GM19438 (cell line): ENCODE data around the gene SLC17A9.

ENCODE experiments used
- ATAC-seq: cut with Tn5 transposase; IDR thresholded peaks from one replicate; pipeline ENCODE4 v1.9.1; 2021; ENCODE audit warnings: low read depth; ENCODE audit not compliant: unreplicated experiment

The SLC17A9 gene

DNA sequence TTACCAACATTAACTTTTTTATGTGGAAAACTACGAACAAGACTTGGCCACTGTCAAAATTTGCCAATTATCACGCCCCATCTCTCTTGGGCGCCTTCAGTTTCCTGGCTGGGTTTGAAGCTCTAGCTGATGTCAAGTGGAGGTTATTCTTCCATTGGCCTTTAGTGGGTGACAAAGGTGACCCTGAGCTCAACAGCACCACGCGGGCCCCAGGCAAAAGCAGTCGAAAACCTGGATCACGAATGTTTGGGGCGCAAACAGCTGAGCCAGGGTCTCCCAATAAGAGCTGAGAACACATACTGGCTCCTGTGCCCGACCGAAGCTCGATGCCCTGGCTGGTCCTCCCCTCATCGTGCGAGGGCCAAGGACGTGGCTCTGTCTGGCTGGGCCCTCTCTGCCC lies 26.8 kb downstream of the SLC17A9 start:
- no peak for ATAC-seq

DNA sequence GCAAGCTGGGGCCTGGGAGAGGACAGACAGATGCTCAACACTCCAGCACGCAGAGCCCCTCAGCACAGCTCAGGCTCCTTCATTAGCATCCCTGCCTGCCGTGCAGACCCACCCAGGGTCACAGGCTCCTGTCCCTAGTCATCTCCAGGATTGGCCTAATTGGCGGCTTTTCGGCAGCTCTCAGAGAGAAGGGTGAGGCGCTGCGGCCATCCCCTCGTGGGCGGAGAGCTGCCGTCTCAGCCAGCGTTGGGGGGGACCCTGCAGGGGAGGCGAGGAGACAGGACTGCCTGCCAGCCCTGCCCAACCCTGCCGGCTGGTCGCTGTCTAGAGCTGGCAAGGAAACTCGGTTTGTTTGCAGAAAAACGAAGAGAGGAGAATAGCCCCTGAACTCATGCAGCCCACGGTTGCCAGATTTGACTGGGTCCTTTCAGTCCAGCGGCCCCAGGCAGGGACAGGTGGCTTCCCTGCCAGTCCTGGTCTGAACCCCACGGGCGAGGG lies 27.4 kb downstream of the SLC17A9 start:
- no peak for ATAC-seq

DNA sequence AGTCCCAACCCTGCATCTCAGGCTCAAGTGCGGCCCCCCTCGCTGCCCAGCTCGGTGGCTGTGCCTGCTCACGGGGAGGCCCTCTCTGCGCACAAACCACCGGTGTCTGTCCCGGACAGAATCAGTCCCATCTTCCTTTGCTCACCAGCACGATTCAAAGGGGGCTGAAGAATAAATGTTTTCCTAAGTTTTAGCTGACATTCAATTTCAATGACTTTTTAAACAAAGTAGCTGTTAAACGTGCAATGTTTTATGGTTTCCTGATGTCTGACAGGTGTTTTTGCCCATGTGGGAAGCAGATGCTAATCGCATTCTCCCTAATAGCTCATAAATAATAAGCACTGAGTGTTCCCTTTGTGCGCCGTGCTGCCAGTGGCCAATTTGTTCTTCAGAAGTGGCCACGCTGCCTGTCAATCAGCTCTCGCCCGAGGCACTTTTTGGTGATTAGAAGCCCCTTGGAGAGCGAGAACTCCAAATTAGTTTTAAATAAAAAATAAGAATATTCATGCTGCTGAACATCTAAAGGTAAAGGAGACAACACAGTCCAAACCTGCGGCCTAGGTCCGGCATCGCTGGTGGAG lies 28.0 kb downstream of the SLC17A9 start:
- ATAC-seq: no peak

DNA sequence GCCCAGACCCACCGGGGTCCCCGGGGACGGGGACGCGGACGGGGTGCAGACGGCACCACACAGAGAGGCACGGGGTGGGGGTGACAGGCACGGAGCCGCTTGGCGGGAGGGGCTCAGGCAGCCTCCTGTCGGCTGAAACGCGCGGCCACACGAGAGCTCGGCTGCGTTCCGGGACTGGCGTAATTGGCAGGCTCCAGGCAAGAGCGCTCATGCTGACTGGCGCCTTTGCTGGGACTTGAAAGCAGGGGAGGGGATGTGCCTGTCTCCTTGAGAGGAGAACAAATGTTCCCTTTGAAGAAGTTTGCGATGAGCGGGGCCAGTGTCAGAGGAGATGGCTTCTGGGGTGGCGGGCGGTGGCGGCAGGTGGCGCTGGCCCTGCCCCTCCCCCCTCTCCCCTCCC lies 28.5 kb downstream of the SLC17A9 start:
- no peak for ATAC-seq

DNA sequence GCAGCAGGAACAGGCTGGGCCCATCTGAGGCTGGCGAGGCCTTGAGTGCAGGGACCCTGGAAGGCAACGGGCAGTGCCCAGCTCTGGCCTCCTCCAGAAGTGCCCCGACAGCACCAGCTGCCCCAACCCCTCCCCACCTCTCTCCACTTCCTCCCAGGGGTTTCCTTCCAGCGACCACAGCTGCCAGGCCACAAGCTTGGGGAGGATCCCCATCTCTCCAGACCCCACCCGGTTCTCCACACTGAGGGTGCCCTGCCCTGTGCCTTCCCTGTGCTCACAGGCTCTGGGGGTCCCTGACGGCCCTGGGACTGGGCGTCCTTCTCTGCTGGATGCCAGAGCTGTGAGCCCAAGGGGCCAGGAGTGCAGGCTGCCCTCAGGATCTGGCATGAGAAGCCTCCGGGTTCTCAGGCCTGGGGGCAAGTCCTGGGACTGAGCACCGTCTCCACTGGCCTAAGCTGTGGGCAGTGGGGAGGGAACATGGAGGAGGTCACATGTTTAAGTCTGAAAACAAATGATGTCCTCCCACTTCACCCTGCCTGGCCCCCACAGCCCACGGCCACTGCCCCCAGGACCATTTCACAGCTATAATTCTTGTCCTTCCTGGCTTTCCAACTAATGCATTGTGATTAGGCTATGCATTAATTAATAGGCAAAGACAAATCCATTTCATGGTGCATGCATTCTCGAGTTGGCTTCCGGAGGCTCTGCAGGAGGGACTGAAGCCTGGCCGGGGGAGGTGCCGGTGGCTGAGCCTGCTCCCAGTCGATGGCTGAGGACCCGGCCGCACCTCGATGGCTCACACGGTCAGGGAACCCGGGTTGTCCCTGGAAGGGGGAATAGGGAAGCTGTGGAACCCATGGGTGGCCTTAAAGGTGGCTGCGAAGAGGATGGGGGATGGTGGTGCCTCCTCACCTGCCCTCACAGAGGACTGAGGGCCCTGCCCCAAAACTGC lies 29.9 kb downstream of the SLC17A9 start:
- no peak for ATAC-seq

DNA sequence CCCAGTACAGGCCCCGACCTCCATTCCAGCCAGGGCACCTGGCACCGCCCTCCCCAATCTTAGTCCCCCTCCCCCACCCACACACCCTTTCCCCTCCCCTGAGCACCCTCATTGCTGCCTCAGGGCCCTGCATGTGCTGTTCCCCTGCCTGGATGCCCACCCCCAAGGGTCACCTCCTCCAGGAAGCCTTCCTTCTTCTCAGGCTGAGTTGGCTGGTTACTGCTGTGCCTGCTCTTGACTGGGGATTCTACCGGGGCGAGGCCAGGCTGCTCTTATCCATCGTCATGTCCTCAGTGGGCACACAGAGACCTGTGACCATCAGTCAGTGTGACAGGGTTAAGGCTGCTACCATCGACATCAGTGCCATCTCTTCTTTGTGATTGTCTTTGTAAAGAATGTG lies 30.7 kb downstream of the SLC17A9 start:
- ATAC-seq: no peak

DNA sequence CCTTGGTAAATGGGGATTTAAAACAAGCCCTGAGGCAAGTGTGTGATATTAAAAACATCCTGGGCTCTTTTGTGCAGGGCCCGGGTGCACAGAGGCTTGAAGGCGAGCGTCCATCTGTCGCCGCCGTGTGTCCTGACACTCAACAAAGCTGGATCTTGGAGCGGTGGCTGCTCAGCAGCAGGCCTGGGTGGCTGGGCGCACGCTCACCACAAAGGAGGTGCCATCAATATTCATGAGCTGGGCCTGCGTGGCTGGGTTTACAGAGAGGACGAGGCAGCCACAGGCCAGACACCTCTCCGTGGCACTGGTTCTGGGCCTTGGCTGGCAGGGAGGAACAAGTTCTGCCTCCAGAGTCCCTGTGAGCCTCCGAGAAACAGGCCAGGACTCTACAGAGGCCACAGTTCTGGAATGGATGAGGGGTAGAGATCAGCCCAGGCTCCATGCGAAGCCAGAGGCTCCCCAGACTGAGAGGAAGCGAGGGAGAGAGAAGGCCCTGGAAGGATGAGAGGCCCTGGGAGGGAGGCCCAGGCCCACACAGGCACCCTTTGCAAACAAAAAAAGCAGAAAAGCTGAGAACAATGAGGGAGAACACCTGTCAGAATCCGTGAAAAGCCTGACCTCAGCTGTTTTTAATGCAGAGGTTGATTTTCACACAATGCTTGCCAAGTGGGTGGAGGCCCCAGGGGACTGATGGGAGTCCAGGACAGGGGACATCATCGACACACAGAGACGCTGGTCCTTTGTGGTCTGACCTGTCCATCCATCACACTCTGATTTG lies 32.3 kb downstream of the SLC17A9 start:
- no peak for ATAC-seq

DNA sequence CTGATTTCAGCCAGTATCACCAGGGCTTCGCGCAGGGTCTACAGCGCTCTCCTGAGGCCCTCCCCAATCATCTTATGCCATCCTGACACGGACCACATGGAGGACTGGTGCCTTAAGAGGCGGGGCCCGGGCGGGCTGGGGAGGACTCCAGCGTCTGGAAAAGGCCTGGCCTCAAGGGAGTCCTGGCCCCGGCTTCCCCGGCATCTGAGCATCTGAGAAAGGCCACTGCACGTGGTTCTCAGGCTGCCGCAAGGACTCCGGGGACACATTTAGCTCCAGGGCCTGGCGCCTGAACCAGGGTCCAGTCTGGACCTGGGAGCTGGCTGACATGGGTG lies 32.9 kb downstream of the SLC17A9 start:
- no peak for ATAC-seq

DNA sequence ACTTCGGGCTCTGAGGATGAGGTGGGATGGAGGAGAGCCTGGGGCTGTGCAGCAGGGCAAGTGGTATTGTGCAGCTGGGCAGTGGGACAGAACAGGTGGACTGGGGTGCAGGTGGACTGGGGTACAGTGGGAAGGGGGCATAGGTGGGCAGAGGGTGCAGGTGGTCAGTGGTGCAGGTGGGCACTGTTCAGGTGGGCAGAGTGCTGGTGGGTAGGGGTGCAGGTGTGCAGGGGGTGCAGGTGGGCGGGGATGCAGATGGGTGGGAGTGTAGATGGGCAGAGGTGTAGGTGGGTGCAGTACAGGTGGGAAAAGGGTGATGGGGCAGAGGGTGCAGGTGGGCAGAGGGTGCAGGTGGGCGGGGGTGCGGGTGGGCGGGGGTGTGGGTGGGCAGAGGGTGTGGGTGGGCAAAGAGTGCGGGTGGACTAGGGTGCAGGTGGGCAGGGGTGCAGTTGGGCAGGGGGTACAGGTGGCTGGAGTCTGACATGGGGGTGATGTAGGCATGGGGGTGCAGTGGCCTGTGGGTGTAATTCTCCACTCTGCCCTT lies 33.8 kb downstream of the SLC17A9 start:
- ATAC-seq: no peak

DNA sequence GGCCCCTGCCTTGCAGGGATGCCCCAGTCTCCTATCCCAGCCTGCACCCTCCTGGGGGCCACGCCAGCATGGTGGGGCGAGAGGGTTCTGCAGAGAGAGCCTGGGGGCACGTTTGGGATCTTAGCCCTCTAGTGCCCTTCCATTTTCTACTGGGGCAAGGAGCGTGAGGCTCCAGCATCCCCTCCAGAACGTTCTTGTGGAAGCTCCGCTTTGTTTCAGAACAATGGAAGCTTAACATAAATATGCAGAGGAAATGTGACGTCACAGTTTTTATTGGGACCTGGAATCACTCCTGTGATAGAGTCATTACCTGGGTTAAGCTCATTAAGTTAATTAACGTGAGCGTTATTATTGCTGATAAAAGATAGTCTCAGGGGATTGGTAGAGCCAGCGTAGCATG lies 34.6 kb downstream of the SLC17A9 start:
- no peak for ATAC-seq

DNA sequence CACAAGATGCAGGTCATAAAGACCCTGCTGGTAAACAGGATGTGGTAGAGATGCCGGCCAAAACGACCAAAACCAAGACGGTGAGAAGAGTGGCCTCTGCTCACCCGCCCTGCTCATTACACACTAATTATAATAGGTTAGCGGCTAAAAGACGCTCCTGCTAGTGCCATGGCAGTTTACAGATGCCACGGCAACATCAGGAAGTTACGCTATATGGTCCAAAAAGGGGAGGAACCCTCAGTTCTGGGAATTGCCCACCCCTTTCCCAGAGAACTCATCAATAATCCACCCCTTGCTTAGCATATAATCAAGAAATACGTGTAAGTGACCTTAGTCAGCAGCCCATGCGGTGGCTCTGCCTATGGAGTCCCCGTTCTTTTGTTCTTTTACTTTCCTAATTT lies 36.7 kb downstream of the SLC17A9 start:
- ATAC-seq: no peak

DNA sequence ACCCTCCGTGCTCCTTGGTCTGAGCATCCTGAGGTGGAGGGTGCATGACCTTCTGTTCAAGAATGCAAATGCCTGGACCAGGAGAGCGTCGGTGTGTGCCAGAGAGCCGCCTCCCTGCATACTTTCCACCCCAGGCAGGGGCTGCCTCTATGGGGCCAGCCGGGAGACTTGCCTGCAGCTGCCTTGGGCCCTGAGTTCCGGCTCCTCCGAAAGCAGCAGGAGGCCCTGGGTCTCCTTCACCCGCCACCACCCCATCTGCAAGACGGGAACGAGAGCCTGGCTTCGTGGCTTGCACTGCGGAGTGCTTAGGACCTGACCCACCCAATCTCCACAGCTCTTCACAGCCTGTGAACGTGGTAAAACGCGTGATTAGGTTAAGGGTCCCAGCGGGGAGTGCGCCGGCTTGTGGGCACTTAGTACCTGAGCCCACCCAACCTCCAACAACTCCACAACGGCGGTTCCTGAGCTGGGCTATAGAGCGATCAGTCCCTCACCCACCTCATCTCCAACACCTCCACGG lies 37.9 kb downstream of the SLC17A9 start:
- no peak for ATAC-seq

DNA sequence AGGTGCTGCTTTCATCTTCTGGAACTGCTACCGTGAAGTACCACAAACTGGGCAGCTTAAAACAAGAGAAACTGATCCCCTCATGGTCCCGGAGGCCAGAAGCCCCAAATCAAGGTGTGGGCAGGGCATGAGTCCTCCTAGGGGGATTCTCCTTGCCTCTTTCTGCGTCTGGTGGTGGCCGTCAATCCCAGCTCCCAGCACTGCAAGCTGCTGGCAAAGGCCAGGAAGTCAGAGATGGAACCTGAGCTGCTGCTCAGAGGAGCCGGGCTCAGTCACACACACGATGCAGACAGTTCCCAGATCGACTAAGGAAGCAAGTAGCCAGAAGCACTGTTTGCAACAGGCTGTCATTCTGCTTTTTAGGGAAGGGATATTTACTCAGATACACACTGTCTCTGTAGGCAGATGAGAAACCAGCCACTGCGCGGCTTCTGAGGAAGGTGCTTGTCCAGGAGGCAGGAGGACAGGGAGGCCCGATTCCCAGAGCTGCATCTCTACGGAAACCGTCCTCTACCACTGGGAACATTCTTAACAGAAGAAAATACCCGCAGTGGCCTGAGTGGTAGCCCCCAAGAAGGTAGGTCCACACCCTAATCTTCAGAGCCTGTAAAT lies 38.8 kb downstream of the SLC17A9 start:
- no peak for ATAC-seq

DNA sequence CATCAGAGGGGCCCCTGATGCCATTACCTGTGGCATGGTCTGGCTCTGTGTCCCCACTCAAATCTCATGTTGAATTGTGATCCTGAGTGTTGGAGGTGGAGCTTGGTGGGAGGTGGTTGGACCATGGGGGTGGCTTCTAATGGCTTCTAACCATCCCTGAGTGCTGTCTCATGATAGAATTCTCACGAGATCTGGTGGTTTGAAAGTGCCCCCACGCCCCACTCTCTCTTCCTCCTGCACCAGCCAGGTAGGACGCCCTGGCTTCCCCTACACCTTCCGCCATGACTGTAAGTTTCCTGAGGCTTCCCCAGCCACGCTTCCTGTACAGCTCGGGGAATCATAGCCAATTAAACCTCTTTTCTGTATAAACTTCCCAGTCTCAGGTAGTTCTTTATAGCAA lies 39.4 kb downstream of the SLC17A9 start:
- ATAC-seq: no peak

DNA sequence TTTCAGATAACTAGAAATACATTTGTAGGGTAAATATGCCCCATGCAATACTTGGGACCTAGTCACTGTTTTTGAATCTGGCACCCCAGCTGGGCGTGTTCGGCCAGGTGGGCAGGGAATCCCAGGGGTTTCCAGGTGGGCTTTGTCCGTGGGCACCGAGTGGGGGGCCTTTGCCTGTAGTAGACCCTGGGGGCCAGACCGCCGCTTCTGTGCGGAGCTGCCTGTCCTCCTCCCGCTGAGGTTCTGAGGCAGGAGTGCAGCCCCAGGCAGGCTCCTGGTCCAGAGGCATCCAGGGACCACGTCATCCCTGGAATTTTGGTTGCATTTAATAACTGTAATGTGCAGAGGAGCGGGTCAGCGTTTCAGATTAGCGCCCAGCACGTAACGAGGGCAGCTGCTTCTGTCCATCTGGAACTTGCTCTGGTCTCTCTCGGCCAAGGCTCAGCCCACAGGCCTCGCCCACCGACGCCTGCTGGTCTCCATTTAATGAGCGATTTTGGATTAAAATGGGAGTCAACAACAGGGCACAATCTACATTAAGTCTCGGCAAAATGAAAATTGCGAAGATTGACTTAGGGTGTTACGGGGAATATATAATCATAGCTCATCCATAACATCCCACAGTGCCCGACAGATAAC lies 41.5 kb downstream of the SLC17A9 start:
- no peak for ATAC-seq

DNA sequence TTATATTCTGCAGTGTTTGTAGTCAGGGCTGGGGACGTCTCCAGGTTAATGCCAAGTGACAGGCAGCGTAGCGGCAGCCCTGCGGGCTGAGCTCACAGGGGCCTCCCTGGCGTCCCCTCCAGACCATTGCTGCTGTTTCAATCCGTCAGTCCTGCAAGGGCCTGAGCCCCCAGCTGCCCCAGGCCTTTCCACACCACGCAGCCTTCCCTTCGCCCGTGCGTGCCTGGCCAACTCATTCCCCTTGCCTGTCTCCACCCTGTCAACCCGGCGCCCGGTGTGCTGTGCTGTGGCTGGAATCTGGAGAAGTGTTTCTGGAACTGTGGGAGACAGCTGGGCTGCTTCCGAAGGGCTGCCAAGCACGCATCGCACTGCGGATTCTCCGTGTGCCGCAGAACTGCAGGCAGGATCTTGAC lies 42.4 kb downstream of the SLC17A9 start:
- no peak for ATAC-seq

DNA sequence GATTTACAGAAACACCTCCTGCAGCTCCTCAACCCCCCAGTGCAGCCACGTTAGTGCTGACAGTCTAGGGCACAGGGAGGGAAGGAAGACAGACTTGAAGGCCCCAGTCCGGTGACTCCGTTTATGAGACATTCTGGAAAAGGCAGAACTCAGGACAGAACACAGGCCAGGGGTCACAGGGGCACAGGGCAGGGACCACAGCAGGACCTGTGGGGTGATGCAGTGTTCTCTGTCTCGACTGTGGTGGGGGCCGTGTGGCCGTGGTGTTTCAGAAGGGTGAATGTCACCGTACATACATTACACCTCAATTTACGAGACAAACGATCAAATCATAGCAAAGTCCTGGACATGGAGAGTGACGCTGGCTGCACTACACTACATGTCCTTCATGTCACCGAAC lies 43.0 kb downstream of the SLC17A9 start:
- no peak for ATAC-seq

DNA sequence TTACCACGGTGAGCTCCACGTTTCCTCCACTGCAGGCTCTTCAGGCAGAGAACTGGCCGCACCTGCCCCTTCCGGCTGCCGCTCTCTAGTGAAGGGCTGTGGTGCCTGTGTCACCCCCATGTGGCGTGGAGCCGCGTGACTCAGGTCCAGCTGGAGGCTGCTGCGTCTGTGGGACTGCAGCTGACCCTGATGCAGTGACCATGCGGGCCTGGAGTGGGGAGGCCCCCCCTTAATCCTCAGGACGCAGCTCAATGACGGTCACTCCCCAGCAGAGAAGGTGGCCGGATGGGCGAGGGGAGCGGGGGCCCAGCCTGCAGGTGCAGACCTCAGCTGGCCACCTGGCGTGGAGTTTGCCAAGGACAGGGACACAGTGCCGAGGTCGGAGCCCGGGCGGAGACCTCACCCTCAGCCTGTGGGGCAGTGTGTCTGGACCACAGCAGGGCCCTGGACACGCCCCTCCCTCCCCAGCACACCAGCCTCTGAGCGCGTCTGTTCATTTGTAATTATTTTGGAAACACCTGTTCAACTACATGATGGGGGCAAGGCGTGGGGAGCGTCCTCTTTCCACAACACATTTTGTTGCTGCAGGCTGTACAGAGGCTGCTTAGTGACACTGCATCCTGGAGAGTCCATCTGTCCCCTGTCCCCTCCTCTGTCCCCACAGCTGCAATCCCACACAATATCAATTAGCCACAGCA lies 43.5 kb downstream of the SLC17A9 start:
- no peak for ATAC-seq

DNA sequence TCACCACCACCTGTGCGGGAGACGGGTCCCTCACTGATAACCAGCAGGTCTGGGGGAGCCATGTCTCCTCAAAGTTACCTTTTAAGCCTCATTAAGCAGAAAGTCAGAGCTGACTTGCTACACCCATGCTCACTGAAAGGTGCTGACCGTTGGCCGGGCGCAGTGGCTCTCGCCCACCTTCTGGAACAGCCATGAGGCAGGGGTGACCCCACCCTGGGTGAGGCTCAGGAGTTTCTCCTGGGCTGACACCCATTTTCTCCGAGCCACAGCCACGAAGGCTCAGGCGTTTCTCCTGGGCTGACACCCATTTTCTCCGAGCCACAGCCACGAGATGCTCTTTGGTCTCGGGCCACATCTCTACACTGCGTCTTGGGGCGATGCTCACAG lies 44.1 kb downstream of the SLC17A9 start:
- no peak for ATAC-seq
